ENCODE results near the gene KIF26A. TPM values are rescaled to one million over a fixed set of nuclear protein-coding genes. Genes with fewer than 3 reads are reported as not detected.
A peak's percentile ranks its signal among the peaks of the same experiment; 100 is the strongest.

Gene KIF26A
- total RNA-seq, 4 donors from 2014 or later = 3.3 to 6.2 (median 4.9) TPM

DNA sequence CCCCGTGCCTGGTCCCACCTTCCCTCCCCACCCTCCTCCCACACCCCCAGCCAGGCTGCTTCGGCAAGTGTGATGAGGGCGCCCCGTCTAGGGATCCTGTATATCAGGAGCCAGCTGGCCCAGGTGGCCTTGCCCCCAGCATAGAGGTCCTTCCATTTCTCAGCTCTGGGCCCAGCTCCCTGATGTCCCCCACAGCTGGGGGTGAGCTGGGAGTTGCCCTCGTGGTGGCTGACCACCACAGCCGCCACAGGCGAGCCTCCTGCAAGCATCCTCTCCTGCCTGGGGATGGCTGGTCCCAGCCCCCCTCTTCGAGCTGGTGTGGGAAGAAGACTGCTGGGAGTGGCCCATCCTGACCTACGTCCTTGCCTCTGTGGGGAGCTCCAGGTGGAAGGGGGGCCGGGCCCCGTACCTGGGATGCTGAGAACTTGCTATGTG is 45.4 kb upstream of the KIF26A start:
- no peak overlapping the region for H3K4me3 ChIP-seq (replicated peaks in 1 of 3)
- intact Hi-C loops (cut with DNase I) = no loop called here
- no peaks in the 10 kb centered on the region for H3K9me3 ChIP-seq
- DNase-seq = no peak
- H3K4me1 ChIP-seq = peaks cover 4 to 7% of the 10 kb centered on the region in 2 donors
- H3K27ac ChIP-seq = no peak overlapping the region
- H3K27me3 ChIP-seq = no peaks in the 10 kb centered on the region
- 95% methylated on average over 4 of the region's 11 CpGs; no CpG with 5 or more reads in 1 of the 2 donors for WGBS, 2 donors
- no peaks in the 10 kb centered on the region for H3K36me3 ChIP-seq
- no peak for TF ChIP-seq POLR2A (IDR thresholded peaks at IDR 0.05)
- TF ChIP-seq, protein P1, sequence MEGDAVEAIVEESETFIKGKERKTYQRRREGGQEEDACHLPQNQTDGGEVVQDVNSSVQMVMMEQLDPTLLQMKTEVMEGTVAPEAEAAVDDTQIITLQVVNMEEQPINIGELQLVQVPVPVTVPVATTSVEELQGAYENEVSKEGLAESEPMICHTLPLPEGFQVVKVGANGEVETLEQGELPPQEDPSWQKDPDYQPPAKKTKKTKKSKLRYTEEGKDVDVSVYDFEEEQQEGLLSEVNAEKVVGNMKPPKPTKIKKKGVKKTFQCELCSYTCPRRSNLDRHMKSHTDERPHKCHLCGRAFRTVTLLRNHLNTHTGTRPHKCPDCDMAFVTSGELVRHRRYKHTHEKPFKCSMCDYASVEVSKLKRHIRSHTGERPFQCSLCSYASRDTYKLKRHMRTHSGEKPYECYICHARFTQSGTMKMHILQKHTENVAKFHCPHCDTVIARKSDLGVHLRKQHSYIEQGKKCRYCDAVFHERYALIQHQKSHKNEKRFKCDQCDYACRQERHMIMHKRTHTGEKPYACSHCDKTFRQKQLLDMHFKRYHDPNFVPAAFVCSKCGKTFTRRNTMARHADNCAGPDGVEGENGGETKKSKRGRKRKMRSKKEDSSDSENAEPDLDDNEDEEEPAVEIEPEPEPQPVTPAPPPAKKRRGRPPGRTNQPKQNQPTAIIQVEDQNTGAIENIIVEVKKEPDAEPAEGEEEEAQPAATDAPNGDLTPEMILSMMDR (IDR thresholded peaks at IDR 0.05) = no peak

DNA sequence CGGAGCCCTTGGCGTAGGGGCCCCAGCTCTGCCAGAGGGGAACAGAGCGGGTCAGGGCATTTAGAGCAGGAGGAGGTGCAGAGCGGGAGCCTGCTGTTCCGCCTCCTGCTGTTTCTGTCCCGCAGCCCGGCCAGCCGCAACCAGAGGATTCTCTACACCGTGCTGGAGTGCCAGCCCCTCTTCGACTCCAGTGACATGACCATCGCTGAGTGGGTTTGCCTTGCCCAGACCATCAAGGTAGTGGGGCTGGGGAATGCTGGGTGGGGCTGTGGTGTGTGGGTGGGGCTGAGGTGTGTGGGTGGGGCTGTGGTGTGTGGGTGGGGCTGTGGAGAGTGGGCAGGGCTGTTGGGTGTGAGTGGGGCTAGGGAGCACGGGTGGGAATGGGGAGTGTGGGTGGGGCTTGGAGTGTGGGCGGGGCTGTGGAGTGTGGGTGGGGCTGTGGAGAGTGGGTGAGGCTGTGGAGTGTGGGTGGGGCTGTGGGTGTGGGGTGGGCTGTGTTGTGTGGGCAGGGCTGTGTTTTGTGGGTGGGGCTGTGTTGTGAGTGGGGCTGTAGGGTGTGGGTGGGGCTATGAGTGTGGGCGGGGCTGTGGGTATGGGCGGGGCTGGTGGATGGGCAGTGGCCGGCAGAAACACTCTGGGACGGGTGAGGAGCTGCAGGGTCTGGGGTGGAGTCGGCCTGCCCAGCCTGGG is 44.9 kb upstream of the KIF26A start:
- WGBS, 2 donors = 63 to 67% methylated on average over 16 of the region's 18 CpGs
- H3K36me3 ChIP-seq = no peaks in the 10 kb centered on the region
- H3K27ac ChIP-seq = no peak overlapping the region
- TF ChIP-seq, protein P1 (IDR thresholded peaks at IDR 0.05) = no peak
- TF ChIP-seq POLR2A (IDR thresholded peaks at IDR 0.05) = no peak
- H3K27me3 ChIP-seq = no peaks in the 10 kb centered on the region
- no peak overlapping the region for H3K4me3 ChIP-seq (replicated peaks in 1 of 3)
- peaks cover 4 to 7% of the 10 kb centered on the region in 2 donors for H3K4me1 ChIP-seq
- intact Hi-C loops (cut with DNase I) = no loop called here
- no peak for DNase-seq
- no peaks in the 10 kb centered on the region for H3K9me3 ChIP-seq

DNA sequence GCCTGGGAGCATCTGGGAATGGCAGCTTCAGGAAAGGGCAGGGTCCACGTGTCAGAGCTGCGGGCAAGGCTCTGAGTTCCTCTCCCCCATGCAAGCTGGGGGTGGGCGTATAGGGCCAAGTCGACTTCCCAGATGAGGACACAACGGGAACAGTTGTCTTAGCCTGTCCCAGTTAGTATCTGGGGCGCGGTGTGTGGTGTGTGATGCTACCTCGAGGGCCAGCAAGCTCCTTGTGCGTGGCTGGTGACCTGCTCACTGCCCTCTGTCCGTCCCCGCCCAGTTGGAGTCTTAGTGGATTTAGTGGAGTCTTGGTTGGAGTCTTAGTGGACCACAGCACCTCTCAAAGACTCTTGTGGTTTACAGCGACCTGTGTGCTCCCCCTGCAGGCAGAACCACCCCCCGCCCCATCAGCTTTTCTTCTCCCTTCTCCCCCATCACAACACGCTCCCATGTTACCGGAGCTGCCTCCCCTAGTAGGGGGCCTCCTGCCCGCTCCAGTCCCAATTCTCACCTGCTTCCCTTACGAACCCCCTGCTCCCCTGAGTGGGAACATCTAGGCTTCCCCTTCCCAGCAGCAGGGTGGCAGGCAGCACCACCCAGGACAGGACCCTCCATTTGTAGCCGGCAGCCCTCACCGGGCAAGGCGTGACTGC is 44.2 kb upstream of the KIF26A start:
- H3K9me3 ChIP-seq = no peaks in the 10 kb centered on the region
- H3K36me3 ChIP-seq = no peaks in the 10 kb centered on the region
- peaks cover 4 to 7% of the 10 kb centered on the region in 2 donors for H3K4me1 ChIP-seq
- no peak for DNase-seq
- TF ChIP-seq, protein P1 (IDR thresholded peaks at IDR 0.05) = no peak
- TF ChIP-seq POLR2A (IDR thresholded peaks at IDR 0.05) = no peak
- H3K27me3 ChIP-seq = no peaks in the 10 kb centered on the region
- H3K4me3 ChIP-seq (replicated peaks in 1 of 3) = no peak overlapping the region
- intact Hi-C loops (cut with DNase I) = no loop called here
- 54 to 72% methylated on average over 12 to 17 of the region's 20 CpGs for WGBS, 2 donors
- no peak overlapping the region for H3K27ac ChIP-seq

DNA sequence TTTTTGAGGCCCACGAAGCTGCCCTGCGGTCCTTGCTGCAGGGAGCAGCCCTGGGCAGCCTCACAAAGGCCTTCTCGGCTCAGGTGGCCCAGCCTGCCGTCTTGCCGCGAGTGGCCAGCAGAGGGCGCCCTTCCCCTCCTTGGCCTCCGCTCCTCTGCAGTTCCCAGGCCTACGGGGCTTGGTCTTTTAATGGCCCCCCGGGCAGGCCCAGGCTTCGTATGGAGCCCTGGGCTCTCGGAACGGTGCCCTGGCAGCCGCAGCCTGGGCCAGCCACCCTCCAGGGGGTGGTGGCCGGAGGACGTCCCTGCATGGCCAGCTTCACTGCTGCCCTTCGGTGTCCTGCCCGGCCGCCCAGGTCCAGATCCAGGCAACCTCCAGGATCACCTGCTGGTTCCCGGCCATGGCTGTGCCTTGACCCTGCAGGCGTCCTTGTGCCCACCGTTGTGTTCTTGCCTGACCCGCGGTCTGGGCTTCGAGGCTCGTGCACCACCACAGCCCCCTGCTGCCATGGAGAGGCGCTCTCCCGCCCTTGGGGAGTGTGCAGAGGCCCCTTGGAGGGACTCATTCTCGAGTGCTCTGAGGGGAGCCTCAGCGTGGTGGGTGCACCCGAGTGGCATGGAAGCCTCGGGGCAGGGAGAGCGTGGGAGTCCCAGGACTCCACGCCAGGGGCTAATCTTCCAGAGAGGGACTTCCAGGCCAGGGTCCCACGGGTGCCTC is 43.5 kb upstream of the KIF26A start:
- intact Hi-C loops (cut with DNase I) = loop anchor here (5.0 kb wide), 1 partner anchor 37 kb away; no protein-coding TSS in a partner anchor
- no peak overlapping the region for H3K27ac ChIP-seq
- no peaks in the 10 kb centered on the region for H3K27me3 ChIP-seq
- H3K9me3 ChIP-seq = no peaks in the 10 kb centered on the region
- DNase-seq = peak; percentile 61 to 67
- no peaks in the 10 kb centered on the region for H3K36me3 ChIP-seq
- H3K4me1 ChIP-seq = peaks cover 4 to 7% of the 10 kb centered on the region in 2 donors
- WGBS, 2 donors = 44 to 46% methylated on average over 15 to 17 of the region's 35 CpGs
- no peak overlapping the region for H3K4me3 ChIP-seq (replicated peaks in 1 of 3)
- TF ChIP-seq POLR2A (IDR thresholded peaks at IDR 0.05) = no peak
- TF ChIP-seq, protein P1 (IDR thresholded peaks at IDR 0.05) = peak; percentile 59 to 91 (median 80)
